Vagina (tissue), 2 donors: ENCODE results near the gene ADAMTS12. TPM values are rescaled to one million over a fixed set of nuclear protein-coding genes. Genes with fewer than 3 reads are reported as not detected.

Experiments
- DNase-seq, 2 donors: peaks; one replicate each; pipeline ENCODE4 v3.0.0-alpha.2; 2017; ENCODE audit errors: extremely low spot score in 2 of 2
- H3K27ac ChIP-seq: fragments of 200-600 bp; sonication (generic); one replicate; pipeline ENCODE4 v1.5.1; 2019
- H3K27me3 ChIP-seq: fragments of 200-600 bp; sonication (generic); one replicate; pipeline ENCODE4 v1.5.1; 2019
- H3K36me3 ChIP-seq, 2 donors: fragments of 200-600 bp; sonication (generic); one replicate each; pipeline ENCODE4 v1.5.1; 2017 to 2019
- H3K4me1 ChIP-seq: fragments of 200-600 bp; sonication (generic); one replicate; pipeline ENCODE4 v1.5.1; 2019
- H3K4me3 ChIP-seq, 2 donors: fragments of 200-600 bp; sonication (generic); 1 replicate in 1 of 2; 2 replicates in 1 of 2; pipeline ENCODE4 v1.5.1; 2016 to 2019
- H3K9me3 ChIP-seq: fragments of 200-600 bp; sonication (generic); one replicate; pipeline ENCODE4 v1.5.1; 2019
- POLR2A ChIP-seq, 2 donors: fragments of 450-650 bp; IDR thresholded peaks; one replicate each; pipeline ENCODE4 v1.6.1; 2017; ENCODE audit warnings: antibody characterized with exemption in 2 of 2, mild to moderate bottlenecking in 2 of 2, moderate library complexity in 2 of 2
- POLR2AphosphoS5 ChIP-seq, 2 donors: sonication (generic); formaldehyde crosslinking; IDR thresholded peaks; one replicate each; pipeline ENCODE4 v1.9.0; 2017; ENCODE audit warnings: antibody characterized with exemption in 2 of 2, mild to moderate bottlenecking in 2 of 2, low read depth in 1 of 2; ENCODE audit not compliant: insufficient read depth in 1 of 2
- intact Hi-C: fragments of 100-400 bp; cut with DNase I; formaldehyde crosslinking; loops from one replicate; pipeline ENCODE4 v1.15.1; 2023
- total RNA-seq: library from RNA; depleted of rRNA; stranded (reverse); fragments of >200 nt; gene quantifications from one replicate; pipeline ENCODE4 v1.2.3, GENCODE V29; 2016
- TF ChIP-seq, protein P1 (sequence below), 3 experiments: fragments of 450-650 bp in 2 of 3; fragments of 200-600 bp in 1 of 3; sonication (generic) in 1 of 3; IDR thresholded peaks; one replicate each; pipeline ENCODE4 v1.5.1; 2017 to 2019; ENCODE audit warnings: antibody characterized with exemption in 3 of 3, mild to moderate bottlenecking in 2 of 3, moderate library complexity in 2 of 3

The ADAMTS12 gene
- total RNA-seq, 1 donor from 2014 or later = 7.6 TPM

DNA sequence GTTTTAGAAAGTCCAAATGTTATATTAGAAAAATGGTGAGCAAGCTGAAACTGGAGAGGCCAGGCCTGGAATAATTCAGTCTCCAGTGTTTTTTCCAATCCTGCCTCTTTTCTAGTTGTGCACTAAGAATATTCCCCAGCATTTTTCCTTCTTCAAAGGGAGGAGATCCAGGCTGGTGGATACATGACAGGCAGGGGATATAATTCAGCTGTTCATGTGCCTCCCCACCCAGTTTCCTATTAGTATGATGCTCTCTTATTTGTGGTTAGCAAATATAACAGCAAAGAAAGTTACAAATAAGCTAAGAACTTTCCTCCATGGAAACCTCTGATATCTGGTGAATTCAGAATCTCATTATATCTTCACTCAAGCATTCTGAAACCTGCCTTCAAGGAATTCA lies 234.6 kb downstream of the ADAMTS12 start:
- H3K36me3 ChIP-seq = no peaks in the 10 kb centered on the region
- no peaks in the 10 kb centered on the region for H3K4me1 ChIP-seq
- no peaks in the 10 kb centered on the region for H3K9me3 ChIP-seq
- H3K4me3 ChIP-seq = no peak overlapping the region
- DNase-seq = no peak
- TF ChIP-seq POLR2A (IDR thresholded peaks at IDR 0.05) (no peak), POLR2AphosphoS5 (IDR thresholded peaks at IDR 0.05; ENCODE audit: insufficient read depth in 1 of 2, low read depth in 1 of 2) (no peak)
- TF ChIP-seq, protein P1, sequence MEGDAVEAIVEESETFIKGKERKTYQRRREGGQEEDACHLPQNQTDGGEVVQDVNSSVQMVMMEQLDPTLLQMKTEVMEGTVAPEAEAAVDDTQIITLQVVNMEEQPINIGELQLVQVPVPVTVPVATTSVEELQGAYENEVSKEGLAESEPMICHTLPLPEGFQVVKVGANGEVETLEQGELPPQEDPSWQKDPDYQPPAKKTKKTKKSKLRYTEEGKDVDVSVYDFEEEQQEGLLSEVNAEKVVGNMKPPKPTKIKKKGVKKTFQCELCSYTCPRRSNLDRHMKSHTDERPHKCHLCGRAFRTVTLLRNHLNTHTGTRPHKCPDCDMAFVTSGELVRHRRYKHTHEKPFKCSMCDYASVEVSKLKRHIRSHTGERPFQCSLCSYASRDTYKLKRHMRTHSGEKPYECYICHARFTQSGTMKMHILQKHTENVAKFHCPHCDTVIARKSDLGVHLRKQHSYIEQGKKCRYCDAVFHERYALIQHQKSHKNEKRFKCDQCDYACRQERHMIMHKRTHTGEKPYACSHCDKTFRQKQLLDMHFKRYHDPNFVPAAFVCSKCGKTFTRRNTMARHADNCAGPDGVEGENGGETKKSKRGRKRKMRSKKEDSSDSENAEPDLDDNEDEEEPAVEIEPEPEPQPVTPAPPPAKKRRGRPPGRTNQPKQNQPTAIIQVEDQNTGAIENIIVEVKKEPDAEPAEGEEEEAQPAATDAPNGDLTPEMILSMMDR (IDR thresholded peaks at IDR 0.05) = no peak
- H3K27ac ChIP-seq = no peak overlapping the region
- intact Hi-C loops = no loop called here
- H3K27me3 ChIP-seq = no peaks in the 10 kb centered on the region

DNA sequence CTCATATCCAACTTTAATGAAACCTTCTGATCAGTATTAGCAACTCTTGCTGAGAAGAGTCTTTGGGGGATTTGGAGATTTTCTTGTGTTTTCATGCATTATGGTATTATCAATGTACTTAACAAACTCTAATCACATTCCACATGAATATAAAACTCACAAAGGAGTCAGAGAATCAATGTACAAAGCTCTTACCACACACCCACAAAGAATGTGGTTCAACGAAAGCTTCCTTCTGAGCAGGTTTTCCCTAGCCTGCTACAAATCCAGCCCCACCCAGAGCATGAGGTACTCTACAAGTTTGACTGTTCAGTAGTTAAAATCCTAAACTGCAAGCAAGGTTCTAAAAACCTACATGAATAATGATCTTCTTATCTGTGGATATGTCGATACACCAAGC lies 240.9 kb downstream of the ADAMTS12 start:
- no peak for TF ChIP-seq POLR2A (IDR thresholded peaks at IDR 0.05)
- TF ChIP-seq, protein P1 (IDR thresholded peaks at IDR 0.05) = no peak
- TF ChIP-seq POLR2AphosphoS5 (IDR thresholded peaks at IDR 0.05; ENCODE audit: insufficient read depth in 1 of 2, low read depth in 1 of 2) = no peak
- DNase-seq = no peak
- Histone ChIP-seq H3K27ac (no peak overlapping the region), H3K27me3 (no peaks in the 10 kb centered on the region), H3K36me3 (no peaks in the 10 kb centered on the region), H3K4me3 (no peak overlapping the region), H3K4me1 (no peaks in the 10 kb centered on the region), H3K9me3 (no peaks in the 10 kb centered on the region)
- intact Hi-C loops = no loop called here

DNA sequence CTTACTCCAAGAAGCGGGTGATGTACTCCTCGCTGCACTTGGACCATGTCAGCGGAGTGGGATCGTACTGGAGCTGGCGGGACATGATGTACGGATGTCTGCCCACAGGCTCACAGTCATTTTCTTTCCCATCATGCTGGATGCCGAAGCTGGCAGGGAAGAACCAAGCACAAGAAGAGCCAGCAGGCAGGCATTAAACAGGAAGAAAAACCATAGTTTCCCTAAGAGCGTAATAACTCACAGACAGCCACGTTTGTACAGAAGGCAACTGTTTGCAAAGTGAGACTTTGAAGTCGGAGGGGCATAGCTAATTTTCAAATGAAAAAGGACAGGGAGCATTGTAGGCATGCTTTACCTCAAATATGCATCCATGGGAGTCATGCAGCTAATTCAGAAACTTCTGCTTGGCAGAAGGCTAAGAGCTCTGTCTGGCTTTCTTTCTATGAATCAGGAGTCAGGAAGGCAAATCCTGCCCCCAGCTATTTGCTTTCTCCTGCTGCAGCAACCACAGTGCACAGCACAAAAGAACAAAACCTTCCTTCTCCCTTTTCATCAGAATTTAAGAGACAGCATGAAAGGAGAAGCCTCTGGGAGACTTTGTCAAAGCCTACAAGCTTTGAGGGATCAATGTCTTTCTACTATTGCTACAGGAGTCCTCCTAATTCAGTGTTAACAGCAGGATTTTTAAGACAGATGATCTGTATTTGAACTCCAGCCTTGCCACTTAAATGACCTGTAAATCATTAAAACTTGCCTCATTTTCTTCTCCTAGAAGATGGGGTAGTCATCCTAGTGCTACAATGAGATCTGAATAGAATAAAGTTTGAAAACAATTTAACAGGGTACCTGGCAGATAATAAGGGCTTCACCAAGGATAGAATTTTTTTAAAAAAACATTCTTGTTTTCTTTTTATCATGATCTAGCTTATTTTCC lies 242.0 kb downstream of the ADAMTS12 start:
- intact Hi-C loops = no loop called here
- no peaks in the 10 kb centered on the region for H3K27me3 ChIP-seq
- no peaks in the 10 kb centered on the region for H3K36me3 ChIP-seq
- H3K9me3 ChIP-seq = no peaks in the 10 kb centered on the region
- no peaks in the 10 kb centered on the region for H3K4me1 ChIP-seq
- no peak overlapping the region for H3K4me3 ChIP-seq
- H3K27ac ChIP-seq = no peak overlapping the region
- DNase-seq = no peak
- TF ChIP-seq POLR2A (IDR thresholded peaks at IDR 0.05) (no peak), POLR2AphosphoS5 (IDR thresholded peaks at IDR 0.05; ENCODE audit: insufficient read depth in 1 of 2, low read depth in 1 of 2) (no peak)
- TF ChIP-seq, protein P1 (IDR thresholded peaks at IDR 0.05) = no peak

DNA sequence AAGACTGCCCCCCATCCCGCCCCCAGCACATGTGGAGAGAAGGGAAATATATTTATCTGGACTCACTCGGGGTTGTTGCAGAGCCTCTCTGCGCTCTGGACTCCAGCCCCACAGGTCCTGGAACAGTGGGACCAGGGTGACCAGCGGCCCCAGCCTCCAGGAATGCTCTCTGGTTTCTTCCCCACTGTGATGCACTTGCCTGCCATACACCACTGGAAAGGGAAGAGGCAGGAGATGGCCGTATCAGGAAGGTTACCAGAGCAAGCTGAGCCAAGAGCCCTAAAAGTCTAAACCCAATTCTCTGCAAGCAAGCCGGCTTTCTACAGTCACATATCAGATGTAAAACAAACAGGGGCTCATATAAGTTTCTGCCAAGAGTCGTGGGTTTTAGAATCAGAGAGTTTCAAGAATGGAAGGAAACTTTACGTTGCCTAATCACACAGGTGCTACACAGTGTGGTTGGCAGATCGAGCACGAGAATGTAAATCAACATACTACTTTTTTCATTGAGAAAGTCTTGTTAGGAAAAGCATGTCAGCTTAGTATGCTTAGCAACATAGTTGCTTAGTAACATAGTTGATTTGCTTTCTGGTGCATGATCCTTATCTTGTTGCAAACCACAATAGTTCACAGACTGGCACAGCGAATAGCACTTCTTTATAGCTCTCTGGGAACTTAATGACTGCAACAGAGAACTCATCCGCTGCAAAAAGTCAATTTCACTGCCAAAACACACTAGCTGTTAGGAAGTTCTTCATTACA lies 249.9 kb downstream of the ADAMTS12 start:
- H3K27me3 ChIP-seq = no peaks in the 10 kb centered on the region
- TF ChIP-seq POLR2AphosphoS5 (IDR thresholded peaks at IDR 0.05; ENCODE audit: insufficient read depth in 1 of 2, low read depth in 1 of 2) (no peak), POLR2A (IDR thresholded peaks at IDR 0.05) (no peak)
- TF ChIP-seq, protein P1 (IDR thresholded peaks at IDR 0.05) = no peak
- intact Hi-C loops = no loop called here
- no peaks in the 10 kb centered on the region for H3K4me1 ChIP-seq
- H3K4me3 ChIP-seq = no peak overlapping the region
- DNase-seq = no peak
- no peaks in the 10 kb centered on the region for H3K36me3 ChIP-seq
- no peaks in the 10 kb centered on the region for H3K9me3 ChIP-seq
- no peak overlapping the region for H3K27ac ChIP-seq
